ENCODE measurements around the gene GPR4.
A peak's percentile ranks its signal among the peaks of the same experiment; 100 is the strongest.
"Not testable (repeated sequence)": the region's sequence is repeated elsewhere in the genome, so short reads cannot be mapped to it uniquely, and the experiment has no call there.

GPR4 gene

GRCh38 chr19:45623984-45624383 lies 22.0 kb upstream of the GPR4 start:
- DNase-seq (ENCODE audit: low read depth, low spot score), result no peak

- no peak for DNase-seq (ENCODE audit: low read depth, low spot score)
Measured at GRCh38 chr19:45621976-45622503, 20.0 kb upstream of the GPR4 start.

GRCh38 chr19:45621389-45621788 lies 19.4 kb upstream of the GPR4 start:
- no peak for DNase-seq (ENCODE audit: low read depth, low spot score)

GRCh38 chr19:45616704-45617017 lies 14.6 kb upstream of the GPR4 start:
- no peak for DNase-seq (ENCODE audit: low read depth, low spot score)

- DNase-seq (ENCODE audit: low read depth, low spot score), result peak; percentile 35
Measured at GRCh38 chr19:45615795-45616703, 14.0 kb upstream of the GPR4 start.

- not testable (repeated sequence) for DNase-seq (ENCODE audit: low read depth, low spot score)
Measured at GRCh38 chr19:45615056-45615455, 13.0 kb upstream of the GPR4 start.

- no peak for DNase-seq (ENCODE audit: low read depth, low spot score)
Measured at GRCh38 chr19:45613926-45614725, 12.1 kb upstream of the GPR4 start.

GRCh38 chr19:45608948-45609347 lies 6.9 kb upstream of the GPR4 start:
- no peak for DNase-seq (ENCODE audit: low read depth, low spot score)

GRCh38 chr19:45607071-45608029 lies 5.3 kb upstream of the GPR4 start:
- peak; percentile 10 for DNase-seq (ENCODE audit: low read depth, low spot score)

GRCh38 chr19:45601115-45601514 lies 897 bp downstream of the GPR4 start:
- no peak for DNase-seq (ENCODE audit: low read depth, low spot score)

- DNase-seq (ENCODE audit: low read depth, low spot score), result no peak
Measured at GRCh38 chr19:45600340-45600885, 1.6 kb downstream of the GPR4 start.

GRCh38 chr19:45599286-45599685 lies 2.7 kb downstream of the GPR4 start:
- no peak for DNase-seq (ENCODE audit: low read depth, low spot score)

- DNase-seq (ENCODE audit: low read depth, low spot score), result no peak
Measured at GRCh38 chr19:45598267-45599001, 3.6 kb downstream of the GPR4 start.

- no peak for DNase-seq (ENCODE audit: low read depth, low spot score)
Measured at GRCh38 chr19:45597425-45598111, 4.4 kb downstream of the GPR4 start.

GRCh38 chr19:45595814-45596213 lies 6.2 kb downstream of the GPR4 start:
- no peak for DNase-seq (ENCODE audit: low read depth, low spot score)

GRCh38 chr19:45593520-45593919 lies 8.5 kb downstream of the GPR4 start:
- DNase-seq (ENCODE audit: low read depth, low spot score), result no peak

- no peak for DNase-seq (ENCODE audit: low read depth, low spot score)
Measured at GRCh38 chr19:45592366-45592765, 9.6 kb downstream of the GPR4 start.

- DNase-seq (ENCODE audit: low read depth, low spot score), result no peak
Measured at GRCh38 chr19:45591638-45592005, 10.4 kb downstream of the GPR4 start.

GRCh38 chr19:45591004-45591637 lies 10.9 kb downstream of the GPR4 start:
- DNase-seq (ENCODE audit: low read depth, low spot score), result no peak
